K562 treated with DMSO at 1 percent for 12 hours (cell line): ENCODE data around the gene SAFB2. TPM values are rescaled to one million over a fixed set of nuclear protein-coding genes. Genes with fewer than 3 reads are reported as not detected.

Source experiments
- total RNA-seq: library from RNA; unstranded; fragments of 300-600 nt; gene quantifications from 2 replicates; pipeline ENCODE4 v1.2.3, GENCODE V29; 2022; ENCODE audit not compliant: insufficient read depth

Gene SAFB2
- total RNA-seq, result 55.5 and 58.7 TPM in 2 replicates

DNA sequence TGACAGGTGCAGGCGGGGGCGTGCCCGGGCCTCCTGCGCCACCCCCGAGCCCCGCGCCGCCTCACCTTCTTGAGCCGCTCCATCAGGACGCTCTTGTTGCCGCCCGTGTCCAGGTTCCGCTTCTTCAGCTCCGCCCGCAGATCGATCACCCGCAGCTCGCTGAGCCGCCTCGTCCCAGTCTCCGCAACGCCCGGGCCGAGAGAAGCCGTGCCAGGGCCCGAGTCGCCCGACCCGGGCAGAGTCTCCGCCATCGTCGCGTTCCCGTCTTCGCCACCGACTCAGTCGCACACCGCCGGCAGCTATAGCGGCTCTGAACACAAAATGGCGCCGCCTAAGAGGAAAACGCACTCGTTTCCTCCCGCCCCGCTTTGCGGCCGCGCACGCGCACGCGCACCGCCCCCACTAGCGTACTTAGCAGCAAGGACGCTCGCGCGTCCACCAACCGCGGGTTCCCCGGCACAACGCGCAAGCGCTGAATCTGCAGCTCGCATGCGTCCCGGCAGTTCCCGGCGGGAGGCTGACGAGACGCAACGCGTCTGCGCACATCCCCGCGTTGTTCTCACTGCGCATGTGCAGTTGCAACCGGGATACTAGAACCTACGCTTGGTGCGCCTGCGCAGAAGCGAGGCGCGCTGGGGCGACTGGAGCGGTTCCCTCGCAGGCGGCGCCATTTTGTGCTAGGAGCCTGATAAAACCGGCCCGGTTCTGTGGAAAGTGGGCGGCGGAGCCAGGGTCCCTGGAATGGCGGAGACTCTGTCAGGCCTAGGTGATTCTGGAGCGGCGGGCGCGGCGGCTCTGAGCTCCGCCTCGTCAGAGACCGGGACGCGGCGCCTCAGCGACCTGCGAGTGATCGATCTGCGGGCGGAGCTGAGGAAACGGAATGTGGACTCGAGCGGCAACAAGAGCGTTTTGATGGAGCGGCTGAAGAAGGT is at the start of gene SAFB2, which contains the start of gene SAFB:
Gene SAFB2 (minus strand): TSS at position 312 of the 932 bp plus-strand sequence. CDS start 61 bp downstream, at position 251.
Gene SAFB (plus strand): TSS at position 619 of the 932 bp plus-strand sequence. CDS start 123 bp downstream, at position 742.

DNA sequence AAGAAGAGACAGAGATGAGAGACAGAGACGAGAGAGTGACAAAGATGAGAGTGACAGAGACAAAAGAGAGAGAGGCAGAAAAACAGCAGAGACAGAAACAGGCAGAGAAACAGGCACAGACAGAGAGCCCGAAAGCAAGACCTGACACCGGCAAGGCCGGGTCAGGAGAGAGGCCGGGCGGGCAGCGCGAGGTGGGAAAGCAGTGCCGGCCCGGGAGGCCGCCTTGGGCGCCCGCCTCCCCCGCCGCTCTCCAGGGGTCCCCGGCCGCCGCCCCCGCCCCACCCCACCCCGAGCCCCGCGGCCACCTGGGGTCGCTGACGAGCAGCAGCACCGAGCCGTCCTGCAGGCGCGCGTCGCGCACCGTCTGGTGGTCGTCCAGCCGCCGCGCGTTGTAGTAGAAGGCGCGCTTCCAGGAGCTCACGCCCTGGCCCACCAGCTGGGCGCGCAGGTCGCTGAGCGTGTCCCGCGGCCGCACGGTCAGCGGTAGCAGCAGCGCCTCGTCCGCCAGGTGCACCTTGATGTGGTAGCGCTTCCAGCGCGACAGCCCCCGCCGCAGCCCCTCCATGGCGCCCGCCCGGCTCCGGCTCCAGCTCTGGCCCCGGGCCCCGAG is 55.1 kb downstream of the SAFB2 start, which contains the start of gene TINCR:
Gene TINCR (minus strand): TSS at position 594 of the 610 bp plus-strand sequence.

Other genes starting within 250 kb of the SAFB2 start
- gene ZNRF4, start 167.4 kb downstream of the SAFB2 start, total RNA-seq, result not detected in 2 replicates
- gene TINCR, start 54.8 kb downstream of the SAFB2 start, total RNA-seq, result 0.20 and 0.52 TPM in 2 replicates
- 93.0 and 118 TPM in 2 replicates for gene SAFB, start 307 bp upstream of the SAFB2 start, total RNA-seq
- gene MICOS13, start 57.7 kb upstream of the SAFB2 start, total RNA-seq, result 29.6 and 55.9 TPM in 2 replicates
- 11.2 and 13.8 TPM in 2 replicates for gene HSD11B1L, start 58.3 kb upstream of the SAFB2 start, total RNA-seq
- gene RPL36, start 67.5 kb upstream of the SAFB2 start, total RNA-seq, result 1,237 and 1,942 TPM in 2 replicates
- gene LONP1, start 97.4 kb upstream of the SAFB2 start, total RNA-seq, result 190 and 205 TPM in 2 replicates
- not detected in 2 replicates for gene CATSPERD, start 97.9 kb upstream of the SAFB2 start, total RNA-seq
- gene PRR22, start 162.0 kb upstream of the SAFB2 start, total RNA-seq, result 2.0 and 3.4 TPM in 2 replicates
- 36.3 and 46.8 TPM in 2 replicates for gene DUS3L, start 168.4 kb upstream of the SAFB2 start, total RNA-seq
- 24.5 and 33.8 TPM in 2 replicates for gene NRTN, start 182.3 kb upstream of the SAFB2 start, total RNA-seq
- gene FUT6, start 216.9 kb upstream of the SAFB2 start, total RNA-seq, result not detected in 2 replicates
- 1.5 TPM in 1 of 2 replicates, not detected in the other for gene FUT3, start 228.7 kb upstream of the SAFB2 start, total RNA-seq
- not detected in 2 replicates for gene FUT5, start 247.8 kb upstream of the SAFB2 start, total RNA-seq